ENCODE measurements around the gene MRPS9.

GRCh38 chr2:105090091-105090490 lies 52.2 kb downstream of the MRPS9 start:
- TF ChIP-seq CTCF (conservative IDR thresholded peaks at IDR 0.05; ENCODE audit: low read depth in 2 of 2), result no peak
- TF ChIP-seq ZNF114 (CRISPR knock-in tag; IDR thresholded peaks at IDR 0.05), result no peak
- no peak for TF ChIP-seq EZH2 (IDR thresholded peaks at IDR 0.05; ENCODE audit: low read depth, unreplicated experiment)
- TF ChIP-seq REST (IDR thresholded peaks at IDR 0.05; ENCODE audit: unreplicated experiment), result no peak
- no peak for TF ChIP-seq EZH2phosphoT487 (IDR thresholded peaks at IDR 0.05; ENCODE audit: unreplicated experiment)
- no peak for TF ChIP-seq ZNF462 (CRISPR knock-in tag; IDR thresholded peaks at IDR 0.05)
- no peak for TF ChIP-seq ETS1 (IDR thresholded peaks at IDR 0.05)
- no peak for TF ChIP-seq JUNB (IDR thresholded peaks at IDR 0.05; ENCODE audit: unreplicated experiment)
- no peak for TF ChIP-seq NANOG (IDR thresholded peaks at IDR 0.05; ENCODE audit: borderline replicate concordance)
- TF ChIP-seq CREB1 (CRISPR knock-in tag; IDR thresholded peaks at IDR 0.05; ENCODE audit: low read depth), result no peak

Data from GM23338 (cell line).